Activated CD4-positive, alpha-beta T cell treated with anti-CD3 and anti-CD28 coated beads, Interleukin-2, amount 50 U/mL, for 4 hours (primary cell): ENCODE data around the gene GDF2.

Experiments
- DNase-seq, 2 experiments: peaks; one replicate each; pipeline ENCODE4 v3.0.0-alpha.2; 2020

Gene GDF2

DNA sequence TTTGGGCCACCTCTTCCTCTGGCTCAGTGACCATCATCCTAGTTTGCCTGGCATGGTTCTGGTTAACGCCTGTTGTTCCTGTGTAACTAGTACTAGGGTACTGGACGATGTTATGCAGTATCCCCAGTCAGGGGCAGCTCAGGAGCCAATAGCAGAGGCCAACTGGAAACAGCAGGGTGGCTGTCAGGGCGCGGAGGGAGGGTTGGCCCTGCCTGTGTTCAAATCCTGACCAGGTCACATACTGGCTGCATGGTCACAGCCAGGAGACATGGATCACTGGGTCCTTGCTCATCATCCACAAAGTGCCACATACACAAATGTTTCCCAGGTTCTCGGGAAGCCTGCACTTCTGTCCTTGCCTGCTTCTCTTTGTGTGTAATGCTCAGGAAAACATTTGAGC is 13.7 kb downstream of the GDF2 start:
- DNase-seq = no peak

DNA sequence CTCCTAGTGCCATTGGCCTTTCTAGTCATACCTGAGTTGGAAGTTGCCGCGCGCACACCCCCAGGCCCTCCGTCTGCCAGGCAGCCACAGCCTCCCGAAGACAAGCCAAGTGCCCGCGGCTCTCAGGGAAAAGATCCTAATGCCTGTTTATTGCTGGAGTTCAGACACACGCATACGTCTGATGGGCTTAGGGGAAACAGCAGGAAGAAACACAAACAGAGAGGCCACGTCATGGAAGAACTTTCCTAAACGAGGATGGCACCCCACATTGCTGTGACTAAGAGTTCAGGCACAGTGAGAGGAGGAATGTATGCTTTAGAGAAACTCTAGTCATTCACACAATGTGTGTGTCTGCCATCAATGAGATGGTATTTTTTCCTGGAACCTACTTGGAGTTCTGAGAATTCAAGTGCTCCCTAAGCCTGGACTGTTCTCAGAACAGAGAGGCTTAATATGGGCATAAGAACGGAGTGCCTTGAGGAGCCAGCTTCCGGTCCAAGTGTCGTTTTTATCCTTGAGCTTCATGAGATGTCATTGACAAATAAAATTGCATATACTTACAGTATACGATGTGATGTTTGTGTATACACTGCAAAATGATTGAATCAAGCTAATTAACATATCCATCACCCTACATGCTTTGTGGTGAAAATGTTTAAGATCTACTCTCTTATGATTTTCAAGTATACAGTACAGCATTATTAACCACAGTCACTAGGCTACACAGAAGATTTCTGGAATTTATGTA is 14.3 kb downstream of the GDF2 start:
- DNase-seq = no peak

DNA sequence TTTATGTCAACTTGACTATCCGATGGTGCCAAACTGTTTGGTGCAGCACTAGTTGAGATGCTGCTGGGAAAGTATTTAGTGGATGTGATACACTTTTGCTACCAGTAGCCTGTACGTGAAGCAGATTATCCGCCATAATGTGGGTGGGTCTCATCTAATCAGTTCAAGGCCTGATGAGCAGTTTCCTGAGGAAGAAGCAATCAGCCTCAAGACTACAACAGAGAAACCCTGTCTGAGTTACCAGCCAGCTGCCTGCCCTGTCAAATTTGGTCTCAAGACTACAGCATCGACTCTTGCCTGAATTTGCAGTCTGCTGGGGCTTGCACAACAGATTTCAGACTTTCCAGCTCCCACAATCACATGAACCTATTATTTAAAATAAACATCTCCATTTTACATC is 15.1 kb downstream of the GDF2 start:
- DNase-seq = no peak

DNA sequence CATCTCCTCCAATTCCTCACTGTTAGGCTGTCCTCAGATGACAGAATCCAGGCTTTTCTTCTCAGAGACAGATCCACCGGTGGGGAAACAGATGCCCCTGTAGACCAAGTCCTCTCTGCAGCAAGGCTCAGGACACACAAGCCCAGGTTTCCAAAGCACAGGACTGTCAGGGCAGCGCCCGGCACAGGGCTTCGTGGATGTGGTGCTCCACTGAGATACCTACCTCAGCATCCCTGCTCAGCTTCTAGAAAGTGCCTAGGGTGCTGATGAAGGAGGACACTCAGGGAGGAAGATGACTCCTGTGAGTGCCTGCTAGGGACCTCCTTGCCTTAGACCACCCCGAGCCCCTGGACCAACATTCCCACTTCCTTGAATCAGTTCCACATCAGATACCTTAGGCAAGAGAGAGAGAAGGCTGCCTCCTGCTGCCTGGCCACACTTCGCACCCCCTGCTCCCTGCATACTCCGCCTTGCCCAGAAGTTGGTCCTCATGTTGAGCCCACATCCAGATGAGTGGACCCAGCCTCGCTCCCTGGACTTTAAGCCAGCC is 17.0 kb downstream of the GDF2 start:
- no peak for DNase-seq

DNA sequence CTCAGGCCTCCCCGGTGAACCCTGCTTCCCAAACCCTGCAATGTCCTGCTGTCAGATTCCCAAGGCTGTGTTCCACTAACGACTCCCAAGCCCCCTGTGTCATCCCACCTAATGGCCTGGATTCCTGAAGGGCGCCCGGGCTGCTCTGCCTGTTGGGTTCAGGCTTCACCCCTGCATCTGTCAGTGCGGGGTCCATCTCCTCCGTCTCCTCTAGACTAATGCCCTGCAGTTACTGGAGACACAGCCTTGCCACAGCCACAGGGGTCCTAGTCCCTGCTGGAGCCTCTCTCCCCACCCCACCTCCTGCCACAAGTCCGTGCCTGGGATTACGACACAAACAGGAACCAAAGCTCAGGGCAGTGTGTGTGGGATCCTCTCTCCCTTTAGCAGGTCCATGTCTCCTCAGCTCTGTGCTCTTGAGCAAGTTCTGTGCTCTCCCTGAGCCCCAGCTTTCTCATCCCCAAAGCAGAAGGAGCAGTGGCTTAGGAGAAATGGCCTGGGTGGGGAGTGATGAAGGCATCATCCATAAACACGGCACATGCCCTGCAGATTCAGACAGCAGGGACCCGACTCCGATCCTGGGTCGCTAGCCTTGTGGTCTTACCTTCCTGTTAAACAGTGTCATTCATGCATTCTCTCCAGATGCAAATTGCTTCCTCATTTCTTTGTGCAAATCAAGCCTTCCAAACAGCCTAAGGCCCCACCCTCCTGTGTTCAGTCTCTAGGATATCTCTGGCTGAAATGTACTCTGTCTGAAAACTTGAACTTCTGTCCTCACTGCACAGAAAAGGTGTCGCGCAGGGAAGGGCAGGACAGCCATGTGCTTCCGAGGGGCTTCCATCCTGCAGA is 17.7 kb downstream of the GDF2 start:
- DNase-seq = no peak

DNA sequence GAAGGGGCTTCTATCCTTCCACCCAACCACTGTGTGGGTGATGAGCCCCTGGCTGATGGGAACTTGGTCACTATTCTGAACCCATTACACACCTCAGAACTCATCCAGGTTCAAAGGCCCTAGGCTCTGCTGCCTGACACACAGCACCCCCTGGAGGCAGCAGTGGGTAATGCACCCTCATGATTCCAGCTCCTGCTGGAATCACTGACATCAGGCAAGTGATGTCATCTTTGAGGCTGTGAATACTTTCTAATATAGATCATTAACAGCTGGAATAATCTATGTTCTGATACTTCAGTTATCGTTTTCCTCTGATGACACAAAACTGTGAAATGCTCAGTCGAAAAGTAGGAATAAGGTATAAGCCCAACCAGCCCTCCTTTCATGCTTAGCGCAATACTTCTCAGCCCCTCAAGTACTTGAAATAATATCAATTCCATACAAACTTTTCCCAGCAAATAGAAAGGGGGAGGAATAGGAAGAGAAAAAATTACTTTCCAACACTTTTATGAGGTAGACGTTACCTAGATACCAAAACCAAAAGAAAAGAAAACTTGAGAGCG is 18.4 kb downstream of the GDF2 start:
- peak; percentile 63 to 73 for DNase-seq

DNA sequence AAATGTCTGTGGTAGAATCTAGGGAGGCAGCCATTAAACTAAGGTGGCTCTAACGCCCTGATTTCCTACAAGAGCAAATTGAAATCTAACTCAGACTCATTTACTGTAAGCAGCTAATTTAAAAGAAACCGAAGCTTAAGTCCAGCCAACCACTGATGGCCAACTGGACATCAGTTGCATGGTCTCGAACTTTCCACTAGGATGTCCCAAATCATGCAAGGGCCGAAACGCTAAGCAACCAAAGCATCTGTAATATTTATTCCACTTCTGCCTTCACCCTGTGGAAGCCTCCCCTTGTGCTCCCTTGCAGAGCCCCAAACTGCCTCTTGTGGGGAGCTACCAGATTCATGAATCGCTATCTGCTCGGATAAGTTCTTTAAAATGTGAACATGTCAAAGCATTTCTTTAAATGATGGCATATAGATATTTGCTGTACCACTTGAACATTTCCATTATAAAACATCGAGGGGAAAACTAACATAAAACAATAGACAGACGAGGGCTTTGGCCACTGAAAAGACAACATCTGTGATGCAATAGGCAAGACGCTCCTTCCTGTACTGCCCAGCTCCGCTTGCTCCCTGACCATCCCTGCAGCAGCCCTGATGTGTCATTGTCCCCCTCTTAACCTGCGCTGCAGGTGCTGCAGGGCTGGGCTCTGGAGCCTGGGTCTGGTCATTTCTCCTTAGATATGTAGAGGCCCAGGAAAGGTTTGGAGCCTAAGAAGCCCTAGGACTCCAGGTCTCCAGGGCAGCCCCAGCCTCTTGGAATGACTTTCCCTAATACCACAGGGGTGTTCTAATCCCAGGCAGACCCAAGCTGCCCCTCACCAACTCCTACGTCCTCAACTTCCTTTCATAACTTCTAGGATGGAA is 23.0 kb downstream of the GDF2 start:
- DNase-seq = no peak

DNA sequence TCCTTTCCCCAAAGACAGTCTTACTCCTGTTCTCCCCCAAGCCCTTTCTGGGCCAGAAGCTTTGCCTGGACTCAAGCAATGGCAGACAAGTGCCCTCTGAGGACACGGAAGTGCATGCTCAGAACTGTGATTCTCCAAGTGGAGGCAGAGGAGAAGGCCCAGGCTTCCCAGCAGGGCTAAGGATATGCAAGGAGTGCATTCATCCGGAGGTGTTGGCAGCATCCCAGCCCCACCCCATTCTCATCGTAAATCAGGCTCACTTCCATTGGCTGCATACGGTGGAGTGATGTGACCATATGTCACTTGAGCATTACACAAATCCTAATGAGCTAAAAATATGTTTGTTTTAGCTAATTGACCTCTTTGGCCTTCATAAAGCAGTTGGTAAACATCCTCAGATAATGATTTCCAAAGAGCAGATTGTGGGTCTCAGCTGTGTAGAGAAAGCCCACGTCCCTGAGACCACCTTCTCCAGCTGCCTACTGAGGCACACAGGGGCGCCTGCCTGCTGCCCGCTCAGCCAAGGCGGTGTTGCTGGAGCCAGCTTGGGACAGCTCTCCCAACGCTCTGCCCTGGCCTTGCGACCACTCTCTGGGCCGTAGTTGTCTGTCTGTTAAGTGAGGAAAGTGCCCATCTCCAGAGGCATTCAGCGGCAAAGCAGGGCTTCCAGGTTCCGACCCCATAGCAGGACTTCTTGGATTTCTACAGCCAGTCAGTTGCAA is 24.5 kb downstream of the GDF2 start:
- DNase-seq = no peak

DNA sequence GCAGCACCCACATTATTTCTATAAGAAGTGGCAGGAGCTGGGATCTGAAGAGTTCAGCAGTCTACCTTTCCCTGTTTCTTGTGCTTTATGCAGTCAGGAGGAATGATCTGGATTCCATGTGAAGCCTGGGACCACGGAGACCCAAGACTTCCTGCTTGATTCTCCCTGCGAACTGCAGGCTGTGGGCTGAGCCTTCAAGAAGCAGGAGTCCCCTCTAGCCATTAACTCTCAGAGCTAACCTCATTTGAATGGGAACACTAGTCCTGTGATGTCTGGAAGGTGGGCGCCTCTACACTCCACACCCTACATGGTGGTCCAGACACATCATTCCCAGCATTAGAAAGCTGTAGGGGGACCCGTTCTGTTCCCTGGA is 25.0 kb downstream of the GDF2 start:
- no peak for DNase-seq

DNA sequence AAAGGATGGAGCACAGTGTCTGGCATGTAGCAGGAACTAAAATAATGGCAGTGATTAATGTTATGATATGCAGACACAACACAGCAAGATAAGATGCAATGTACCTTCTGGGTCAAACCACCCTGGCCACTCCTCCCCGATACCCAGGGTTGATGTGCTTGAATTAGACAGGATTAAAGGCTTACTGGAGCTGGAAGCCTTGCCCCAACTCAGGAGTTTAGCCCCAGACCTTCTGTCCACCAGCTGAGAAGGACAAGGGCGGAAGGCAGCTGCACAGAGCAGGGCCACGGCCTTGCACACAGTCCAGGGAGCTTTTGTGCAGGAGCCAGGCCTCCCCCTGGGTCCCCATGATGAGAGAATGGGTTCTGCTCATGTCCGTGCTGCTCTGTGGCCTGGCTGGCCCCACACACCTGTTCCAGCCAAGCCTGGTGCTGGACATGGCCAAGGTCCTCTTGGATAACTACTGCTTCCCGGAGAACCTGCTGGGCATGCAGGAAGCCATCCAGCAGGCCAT is 25.9 kb downstream of the GDF2 start, which contains the start of gene RBP3:
Gene RBP3 (plus strand): TSS at position 226 of the 514 bp plus-strand sequence. CDS start 122 bp downstream, at position 348.
- DNase-seq = no peak

DNA sequence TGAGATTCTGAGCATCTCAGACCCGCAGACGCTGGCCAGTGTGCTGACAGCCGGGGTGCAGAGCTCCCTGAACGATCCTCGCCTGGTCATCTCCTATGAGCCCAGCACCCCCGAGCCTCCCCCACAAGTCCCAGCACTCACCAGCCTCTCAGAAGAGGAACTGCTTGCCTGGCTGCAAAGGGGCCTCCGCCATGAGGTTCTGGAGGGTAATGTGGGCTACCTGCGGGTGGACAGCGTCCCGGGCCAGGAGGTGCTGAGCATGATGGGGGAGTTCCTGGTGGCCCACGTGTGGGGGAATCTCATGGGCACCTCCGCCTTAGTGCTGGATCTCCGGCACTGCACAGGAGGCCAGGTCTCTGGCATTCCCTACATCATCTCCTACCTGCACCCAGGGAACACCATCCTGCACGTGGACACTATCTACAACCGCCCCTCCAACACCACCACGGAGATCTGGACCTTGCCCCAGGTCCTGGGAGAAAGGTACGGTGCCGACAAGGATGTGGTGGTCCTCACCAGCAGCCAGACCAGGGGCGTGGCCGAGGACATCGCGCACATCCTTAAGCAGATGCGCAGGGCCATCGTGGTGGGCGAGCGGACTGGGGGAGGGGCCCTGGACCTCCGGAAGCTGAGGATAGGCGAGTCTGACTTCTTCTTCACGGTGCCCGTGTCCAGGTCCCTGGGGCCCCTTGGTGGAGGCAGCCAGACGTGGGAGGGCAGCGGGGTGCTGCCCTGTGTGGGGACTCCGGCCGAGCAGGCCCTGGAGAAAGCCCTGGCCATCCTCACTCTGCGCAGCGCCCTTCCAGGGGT is 26.6 kb downstream of the GDF2 start:
- DNase-seq = no peak

DNA sequence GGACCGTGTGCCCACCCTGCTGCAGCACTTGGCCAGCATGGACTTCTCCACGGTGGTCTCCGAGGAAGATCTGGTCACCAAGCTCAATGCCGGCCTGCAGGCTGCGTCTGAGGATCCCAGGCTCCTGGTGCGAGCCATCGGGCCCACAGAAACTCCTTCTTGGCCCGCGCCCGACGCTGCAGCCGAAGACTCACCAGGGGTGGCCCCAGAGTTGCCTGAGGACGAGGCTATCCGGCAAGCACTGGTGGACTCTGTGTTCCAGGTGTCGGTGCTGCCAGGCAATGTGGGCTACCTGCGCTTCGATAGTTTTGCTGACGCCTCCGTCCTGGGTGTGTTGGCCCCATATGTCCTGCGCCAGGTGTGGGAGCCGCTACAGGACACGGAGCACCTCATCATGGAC is 27.3 kb downstream of the GDF2 start:
- no peak for DNase-seq

DNA sequence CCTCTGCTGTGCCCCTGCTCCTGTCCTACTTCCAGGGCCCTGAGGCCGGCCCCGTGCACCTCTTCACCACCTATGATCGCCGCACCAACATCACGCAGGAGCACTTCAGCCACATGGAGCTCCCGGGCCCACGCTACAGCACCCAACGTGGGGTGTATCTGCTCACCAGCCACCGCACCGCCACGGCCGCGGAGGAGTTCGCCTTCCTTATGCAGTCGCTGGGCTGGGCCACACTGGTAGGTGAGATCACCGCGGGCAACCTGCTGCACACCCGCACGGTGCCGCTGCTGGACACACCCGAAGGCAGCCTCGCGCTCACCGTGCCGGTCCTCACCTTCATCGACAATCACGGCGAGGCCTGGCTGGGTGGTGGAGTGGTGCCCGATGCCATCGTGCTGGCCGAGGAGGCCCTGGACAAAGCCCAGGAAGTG is 27.7 kb downstream of the GDF2 start:
- DNase-seq = no peak

DNA sequence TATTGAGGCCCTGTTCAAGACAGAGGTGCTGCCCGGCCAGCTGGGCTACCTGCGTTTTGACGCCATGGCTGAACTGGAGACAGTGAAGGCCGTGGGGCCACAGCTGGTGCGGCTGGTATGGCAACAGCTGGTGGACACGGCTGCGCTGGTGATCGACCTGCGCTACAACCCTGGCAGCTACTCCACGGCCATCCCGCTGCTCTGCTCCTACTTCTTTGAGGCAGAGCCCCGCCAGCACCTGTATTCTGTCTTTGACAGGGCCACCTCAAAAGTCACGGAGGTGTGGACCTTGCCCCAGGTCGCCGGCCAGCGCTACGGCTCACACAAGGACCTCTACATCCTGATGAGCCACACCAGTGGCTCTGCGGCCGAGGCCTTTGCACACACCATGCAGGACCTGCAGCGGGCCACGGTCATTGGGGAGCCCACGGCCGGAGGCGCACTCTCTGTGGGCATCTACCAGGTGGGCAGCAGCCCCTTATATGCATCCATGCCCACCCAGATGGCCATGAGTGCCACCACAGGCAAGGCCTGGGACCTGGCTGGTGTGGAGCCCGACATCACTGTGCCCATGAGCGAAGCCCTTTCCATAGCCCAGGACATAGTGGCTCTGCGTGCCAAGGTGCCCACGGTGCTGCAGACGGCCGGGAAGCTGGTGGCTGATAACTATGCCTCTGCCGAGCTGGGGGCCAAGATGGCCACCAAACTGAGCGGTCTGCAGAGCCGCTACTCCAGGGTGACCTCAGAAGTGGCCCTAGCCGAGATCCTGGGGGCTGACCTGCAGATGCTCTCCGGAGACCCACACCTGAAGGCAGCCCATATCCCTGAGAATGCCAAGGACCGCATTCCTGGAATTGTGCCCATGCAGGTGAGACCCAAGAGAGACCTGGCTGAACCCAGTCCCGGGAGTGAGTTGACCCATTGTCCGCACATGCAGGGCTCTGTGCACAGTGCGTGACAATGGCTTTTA is 28.7 kb downstream of the GDF2 start:
- no peak for DNase-seq

DNA sequence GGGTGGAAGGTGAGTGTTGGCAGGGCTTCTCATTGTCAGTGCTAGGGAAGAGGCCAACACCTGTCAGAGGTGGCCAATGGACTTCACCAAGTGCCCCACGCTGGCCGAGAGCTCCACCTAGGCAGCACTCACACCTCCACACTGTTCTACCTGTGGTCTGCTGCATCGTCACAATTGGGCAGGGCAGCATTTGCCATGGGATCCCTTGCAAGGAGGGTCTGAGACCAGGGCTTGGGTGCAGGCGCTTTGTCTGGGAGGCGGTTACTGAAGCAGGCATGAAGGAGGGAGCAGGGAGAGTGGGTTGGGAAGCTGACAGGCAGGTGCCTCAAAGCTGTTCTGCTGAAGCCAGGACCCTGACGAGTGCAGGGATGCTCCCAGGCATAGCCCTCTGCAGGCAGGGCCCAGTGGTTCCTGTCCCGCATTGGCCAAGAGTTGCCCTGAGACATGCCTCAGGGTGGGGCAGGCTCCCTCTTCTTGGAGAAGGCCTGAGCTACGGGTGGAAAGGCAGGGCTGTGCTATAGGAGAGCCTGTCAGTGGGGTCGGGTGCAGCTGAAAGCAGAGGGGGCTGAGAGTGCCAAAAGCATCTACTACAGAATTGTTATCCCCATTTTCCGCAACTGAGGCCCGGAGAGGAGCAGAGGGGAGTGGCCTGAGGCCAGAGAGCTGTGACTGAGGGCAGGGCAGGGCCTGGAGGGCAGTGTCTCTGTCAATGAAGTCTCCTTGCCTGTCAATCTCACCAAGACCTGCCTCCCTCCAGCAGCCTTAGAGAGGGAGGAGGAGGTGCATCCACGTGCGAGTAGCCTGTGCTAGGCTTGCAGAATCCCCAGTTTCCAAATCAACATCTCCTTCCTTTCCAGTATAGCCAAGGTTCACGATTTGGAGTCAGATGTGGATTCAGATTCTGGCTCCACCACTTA is 29.9 kb downstream of the GDF2 start:
- no peak for DNase-seq

DNA sequence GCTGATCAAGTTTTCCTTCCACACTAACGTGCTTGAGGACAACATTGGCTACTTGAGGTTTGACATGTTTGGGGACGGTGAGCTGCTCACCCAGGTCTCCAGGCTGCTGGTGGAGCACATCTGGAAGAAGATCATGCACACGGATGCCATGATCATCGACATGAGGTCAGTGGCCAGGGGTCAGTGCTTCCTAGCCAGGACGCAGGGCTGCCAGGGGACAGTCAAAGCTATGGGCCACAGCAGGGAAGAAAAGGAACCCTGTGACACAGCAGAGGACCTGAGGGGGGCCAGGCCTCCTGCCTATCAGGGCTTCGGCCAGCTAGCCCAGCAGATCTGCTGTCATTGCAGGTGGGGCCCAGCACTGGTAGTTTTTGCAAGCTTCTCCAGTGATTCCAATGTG is 31.1 kb downstream of the GDF2 start:
- no peak for DNase-seq

DNA sequence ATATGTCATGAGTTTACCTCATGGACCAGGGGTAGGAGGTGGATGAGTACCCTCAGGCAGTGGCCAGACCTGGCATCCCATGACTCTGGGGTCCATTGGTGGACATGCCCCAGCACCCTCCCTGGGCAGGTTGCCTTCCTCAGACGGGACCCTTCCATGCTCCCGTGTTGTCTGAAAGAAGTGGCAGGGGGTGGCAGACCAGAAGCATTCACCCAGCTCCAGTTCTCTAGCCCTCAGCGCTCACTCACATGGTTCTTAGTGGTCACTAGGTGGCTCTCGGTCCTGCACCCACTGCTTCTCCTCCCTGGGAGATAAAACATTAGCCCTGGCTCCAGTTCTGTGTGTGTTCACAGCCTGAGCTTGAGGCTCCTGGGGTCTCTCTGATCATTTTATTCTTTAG is 31.9 kb downstream of the GDF2 start:
- no peak for DNase-seq

DNA sequence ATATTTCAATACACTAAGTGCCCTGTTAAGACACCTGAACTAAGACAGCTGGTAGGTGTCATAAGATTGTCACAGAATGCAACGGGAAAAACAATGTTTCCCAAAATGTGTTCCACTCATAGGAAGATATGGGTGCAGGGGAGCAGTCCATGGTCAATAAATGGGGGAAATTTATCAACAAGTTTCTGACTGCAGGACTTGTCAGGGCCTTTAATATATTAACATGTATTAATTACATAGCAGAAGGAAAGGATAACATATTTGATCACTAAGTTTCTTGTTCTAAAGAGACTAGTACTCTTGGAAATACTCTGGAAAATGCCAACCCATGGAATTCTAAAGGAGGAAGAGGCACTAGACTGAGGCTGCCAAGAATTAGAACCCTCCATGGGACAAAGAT is 32.6 kb downstream of the GDF2 start:
- DNase-seq = no peak
